Activated effector memory CD4-positive, alpha-beta T cell treated with anti-CD3 and anti-CD28 coated beads, Interleukin-2, amount 50 U/mL, for 16 hours (primary cell): Measurements from ENCODE around the gene SLC48A1.
A peak's percentile ranks its signal among the peaks of the same experiment; 100 is the strongest.

Source experiments
- DNase-seq: peaks from one replicate; pipeline ENCODE4 v3.0.0-alpha.2; 2020

SLC48A1 gene

DNA sequence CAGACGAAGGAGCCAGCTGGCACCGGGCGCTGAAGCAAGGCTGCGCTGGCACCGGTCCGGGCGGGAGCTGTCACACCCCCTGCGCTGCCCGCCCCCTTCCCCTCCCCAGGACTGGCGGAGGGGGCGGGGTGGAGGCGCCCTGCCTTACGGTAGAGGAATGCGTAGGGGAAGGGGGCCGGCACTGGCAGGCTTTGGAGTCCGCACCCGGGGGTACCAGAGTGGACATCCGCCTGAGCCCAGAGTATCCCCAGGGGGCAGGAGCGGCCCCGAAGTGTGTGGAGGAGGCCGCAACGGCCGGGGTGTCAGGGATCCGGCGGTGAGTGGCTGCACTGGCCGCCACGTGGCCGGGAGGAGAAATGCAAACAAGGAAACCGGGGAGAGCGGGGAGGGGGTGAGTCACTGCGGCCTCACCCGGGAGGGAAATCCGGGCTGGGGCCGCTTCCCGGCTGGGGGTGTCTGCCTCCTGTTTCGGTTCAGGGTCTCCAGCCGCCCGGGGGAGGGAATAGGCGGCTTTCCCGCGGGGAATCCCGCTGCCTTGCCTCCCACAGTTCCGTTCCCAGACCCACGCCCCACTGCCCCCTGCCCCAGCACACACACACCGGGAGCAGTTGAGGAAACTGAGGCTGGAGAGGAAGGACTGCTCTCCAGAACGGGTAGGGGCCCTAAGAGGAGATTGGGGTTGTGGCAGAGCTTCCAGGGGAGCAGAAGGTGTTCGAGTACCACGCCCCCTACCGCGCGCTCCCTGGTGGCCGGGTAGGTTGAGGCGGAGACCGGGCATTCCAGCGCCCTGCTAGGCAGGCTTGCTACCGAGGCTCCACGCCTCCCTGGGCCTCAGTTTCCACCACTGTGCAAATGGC, 14.0 kb upstream of the SLC48A1 start, which contains the start of gene RAPGEF3:
Gene RAPGEF3 (minus strand): TSS at position 47 of the 857 bp plus-strand sequence. CDS start 324 bp downstream, outside the sequence.
- peak; percentile 90 for DNase-seq

- no peak for DNase-seq
Measured at GRCh38 chr12:47762850-47763465, 10.1 kb upstream of the SLC48A1 start.

DNA sequence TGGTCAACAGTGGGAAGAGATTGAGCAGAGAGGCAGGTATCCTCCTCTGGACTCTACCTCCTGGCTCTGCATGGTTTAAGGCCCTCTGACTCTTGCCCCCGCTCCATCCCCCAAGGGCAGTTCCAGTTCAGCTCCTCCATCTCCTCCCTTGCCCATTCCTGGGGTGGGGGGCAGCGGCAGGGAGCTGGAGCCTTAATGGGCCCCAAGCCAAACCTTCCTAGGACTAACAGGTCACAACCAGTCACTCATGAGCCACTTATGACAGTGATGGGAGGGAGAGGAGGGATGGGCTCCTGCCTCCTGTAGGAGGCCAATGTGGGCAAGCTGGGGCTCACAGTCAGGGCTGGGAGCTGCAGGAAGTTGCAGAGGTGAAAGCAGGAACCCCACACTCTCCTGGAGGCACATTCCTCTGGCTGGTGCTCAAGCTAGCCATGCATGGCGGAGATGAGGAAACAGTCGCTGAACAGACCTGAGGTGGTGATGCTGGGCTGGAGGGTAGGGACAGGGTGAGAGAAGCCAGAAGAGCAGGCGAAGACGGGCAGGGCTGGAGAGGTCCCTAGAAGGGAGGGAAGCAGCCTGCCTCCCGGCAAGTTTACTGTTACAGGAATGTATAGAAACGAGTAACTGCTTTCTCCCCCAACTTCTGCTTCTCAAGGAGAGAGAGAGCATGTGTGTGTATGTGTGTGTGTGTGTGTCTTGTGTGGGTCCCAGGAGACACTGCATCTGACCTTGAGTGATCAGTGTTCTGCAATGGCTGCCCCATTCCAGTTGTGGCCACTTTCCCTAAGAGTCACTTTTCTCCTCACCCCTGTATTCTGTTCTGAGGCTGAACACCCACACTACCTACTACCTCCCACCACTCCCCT, 9.3 kb upstream of the SLC48A1 start:
- no peak for DNase-seq

- no peak for DNase-seq
Measured at GRCh38 chr12:47766502-47767215, 6.4 kb upstream of the SLC48A1 start.

DNA sequence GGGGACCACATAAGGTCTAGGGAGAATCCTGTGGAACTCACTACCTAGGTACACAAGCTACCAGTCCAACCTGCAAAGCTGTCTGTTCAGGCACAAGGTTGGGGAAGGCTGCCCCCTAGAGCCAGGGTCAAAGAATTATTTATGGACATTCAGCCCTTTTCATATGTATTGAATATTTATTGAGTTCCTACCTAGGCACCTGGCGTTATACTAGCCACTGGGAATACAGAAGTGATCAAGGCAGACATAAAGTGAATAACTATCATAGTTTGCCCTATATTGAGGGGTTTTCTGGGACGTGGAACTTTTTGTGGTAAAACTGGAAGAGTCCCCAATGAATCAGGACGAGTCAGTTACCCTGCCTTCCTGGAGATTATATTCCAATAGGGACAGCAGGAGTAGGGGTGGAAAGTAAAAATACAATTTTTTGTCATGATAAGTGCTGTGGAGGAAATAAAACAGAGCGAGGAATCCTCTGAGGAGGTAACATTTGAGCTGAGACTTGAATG, 5.8 kb upstream of the SLC48A1 start:
- DNase-seq: peak; percentile 88

DNA sequence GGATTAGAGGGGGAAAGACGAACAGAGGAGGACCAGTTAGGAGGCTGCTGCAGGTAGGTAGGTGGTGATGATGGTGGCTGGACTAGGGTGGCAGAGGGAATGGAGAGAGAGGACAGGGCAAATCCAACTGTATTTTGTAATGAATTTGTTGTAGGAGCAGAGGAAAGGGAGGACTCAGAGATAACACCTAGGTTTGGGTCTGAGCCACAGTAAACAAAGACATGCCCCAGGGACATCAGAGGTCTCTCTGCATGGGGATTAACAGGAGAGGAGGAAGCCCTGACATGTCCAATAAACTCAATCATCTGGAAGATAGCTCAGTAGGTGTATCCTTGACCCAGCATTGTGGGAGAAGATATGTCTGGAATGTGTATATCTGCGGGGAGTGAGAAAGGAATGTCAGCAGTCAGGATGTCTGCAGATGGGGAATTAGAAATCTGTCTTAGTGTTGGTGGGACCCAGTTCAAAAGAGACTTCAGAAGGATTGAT, 4.7 kb upstream of the SLC48A1 start:
- no peak for DNase-seq

DNA sequence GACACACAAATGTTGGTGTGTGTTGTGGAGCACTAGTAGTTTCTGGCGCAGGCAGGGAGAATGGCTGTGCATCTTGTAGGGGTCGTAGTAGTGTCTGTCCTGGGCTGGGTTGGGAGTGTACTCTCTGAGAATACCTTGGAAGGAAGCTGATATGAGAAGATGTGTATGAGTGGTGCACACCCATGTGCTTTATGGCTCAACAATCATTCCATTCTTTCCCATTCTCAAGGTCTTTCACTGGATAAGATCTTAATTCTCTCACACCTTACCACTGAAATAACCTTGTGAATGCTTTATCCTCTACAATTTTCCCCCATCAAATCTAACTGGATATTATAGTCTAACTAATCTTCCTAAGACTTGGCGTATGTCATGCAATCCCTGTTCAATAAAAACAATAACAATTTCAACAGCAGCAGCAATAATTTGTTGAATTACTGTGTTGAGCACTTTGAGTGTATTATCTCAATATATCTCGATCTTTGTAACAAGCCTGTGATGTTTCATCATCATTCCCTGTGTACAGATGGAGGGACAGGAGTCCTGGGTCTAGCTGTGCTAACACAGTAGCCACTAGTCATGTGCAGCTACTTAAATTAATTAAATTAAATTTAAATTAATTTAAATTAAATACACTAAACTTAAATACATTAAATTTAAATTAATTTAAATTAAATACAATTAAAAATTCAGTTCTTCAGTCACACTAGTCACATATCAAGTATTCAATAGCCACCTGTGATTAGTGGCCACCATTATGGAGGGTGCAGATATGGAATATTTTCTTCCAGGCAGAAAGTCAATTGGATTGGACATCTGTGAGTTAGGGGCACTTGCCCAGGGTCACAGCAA, 3.6 kb upstream of the SLC48A1 start:
- no peak for DNase-seq

DNA sequence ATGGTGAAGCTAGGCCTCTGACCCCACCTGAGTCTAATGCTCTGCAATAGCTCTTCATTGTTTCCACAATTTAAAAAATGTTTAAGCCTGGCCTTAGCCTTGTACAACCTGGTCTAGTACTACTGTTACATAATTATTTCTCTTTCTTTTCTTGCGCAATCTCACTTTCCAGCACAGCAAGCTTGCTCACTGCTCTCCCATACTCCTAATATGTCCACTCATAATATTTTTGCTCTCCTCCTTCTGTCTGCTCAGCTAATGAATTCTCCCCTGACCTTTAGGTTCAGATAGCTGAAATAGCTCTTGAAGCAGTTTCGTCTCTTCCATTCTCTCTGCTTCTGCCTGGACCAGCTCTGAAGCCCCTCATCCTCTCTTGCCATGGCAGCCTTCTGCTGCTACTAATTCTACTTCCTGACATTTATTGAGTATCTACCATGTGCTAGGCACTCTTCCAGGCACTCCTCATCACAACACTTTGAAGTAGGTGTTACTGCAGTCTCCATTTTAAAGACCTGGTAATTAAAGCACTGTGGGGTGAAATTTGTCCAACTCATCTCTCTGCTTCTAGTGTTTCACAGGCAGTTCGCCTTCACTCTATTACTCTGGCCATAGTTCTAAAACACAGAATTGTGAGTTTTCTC, 2.8 kb upstream of the SLC48A1 start:
- DNase-seq: no peak

- DNase-seq: no peak
Measured at GRCh38 chr12:47771304-47771703, 1.7 kb upstream of the SLC48A1 start.

DNA sequence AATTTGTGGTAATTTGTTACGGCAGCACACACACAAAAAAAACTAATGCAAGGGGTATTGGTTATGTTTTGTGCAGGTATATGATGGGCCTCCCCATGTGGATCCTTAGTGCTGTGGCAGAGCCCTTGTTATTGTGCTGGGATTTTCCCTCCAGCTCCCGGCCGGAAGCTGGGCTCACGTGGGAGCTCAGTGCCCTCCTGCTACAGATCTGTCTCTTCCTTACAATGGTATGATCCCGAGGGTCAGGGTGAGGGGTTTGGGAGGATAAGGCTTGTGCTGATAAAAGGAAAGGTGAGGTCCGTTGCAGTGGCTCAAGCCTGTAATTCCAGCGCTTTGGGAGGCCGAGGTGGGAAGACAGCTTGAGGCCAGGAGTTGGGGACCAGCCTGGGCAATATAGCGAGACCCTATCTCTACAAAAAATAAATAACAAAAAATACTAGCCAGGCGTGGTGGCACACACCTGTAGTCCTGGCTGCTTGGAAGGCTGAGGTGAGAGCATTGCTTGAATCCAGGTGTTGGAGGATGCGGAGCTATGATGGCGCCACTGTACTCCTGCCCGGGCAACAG, 861 bp upstream of the SLC48A1 start:
- DNase-seq: no peak

DNA sequence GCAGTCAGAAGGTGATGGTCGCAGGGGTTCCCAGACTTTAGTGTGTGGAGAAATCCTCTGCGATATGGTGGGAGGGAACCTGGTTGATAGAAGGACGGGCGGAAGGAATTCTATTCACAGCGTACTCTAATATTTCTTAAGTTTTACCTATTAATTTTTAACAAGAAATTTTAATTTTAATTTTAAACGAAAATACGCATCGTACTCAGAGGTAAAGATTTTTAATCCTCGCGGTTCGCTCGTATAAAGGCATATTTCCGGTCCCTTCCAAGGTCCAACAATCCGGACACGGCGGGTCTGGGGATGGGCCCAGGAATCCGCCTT, 338 bp upstream of the SLC48A1 start:
- DNase-seq: no peak

DNA sequence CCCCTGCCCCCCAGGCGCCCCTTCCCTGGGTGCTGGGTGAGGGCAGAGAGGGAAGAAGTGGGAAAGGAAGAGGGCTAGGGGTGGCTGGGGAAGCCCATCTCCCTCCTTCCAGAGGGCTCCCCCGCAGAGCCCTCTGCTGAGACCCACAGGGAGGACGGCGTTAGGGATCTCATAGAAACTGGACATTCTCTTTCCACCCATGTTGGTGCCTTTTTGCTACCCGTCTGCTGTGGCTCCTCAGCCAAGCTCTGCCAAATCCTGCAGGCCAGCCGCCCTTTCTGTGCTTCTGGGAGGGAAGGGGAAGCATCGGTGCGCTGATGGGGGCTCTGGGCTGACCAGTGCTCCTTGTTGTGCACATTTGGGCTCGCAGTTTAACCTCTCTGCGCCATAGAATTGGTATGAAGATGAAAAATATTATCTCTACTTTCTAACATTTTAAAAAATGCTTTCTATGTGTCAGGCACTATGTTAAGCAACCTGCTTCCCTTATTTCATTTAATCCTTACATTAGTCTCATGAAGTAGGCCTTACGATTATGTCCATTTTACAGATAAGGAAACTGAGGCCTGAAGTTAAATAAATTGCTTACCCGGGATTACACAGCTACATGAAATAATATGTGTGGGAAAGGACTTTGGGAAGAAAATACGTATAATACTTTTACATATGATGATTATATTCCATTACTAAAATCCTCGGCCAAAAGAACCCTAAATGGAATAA, 981 bp downstream of the SLC48A1 start:
- DNase-seq: no peak

DNA sequence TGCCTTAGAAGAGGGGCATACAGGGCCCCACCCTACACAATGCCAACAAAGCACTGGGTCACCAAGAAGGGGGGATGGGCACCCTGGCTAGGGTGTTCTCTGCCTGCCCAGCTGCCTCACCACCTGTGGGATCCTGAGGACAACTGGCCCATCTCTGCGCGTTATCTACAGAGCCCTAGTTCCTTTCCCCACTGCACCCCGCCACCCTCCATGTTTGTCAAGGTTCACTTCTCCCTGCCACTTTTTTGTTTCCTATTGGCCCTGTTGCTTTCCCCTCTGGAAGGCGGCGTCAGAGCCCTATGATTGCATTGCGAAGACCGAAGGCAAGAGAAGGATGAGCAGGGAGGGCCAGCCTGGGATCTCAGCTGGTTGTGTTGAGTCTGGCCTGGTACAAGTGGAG, 1.6 kb downstream of the SLC48A1 start:
- no peak for DNase-seq

DNA sequence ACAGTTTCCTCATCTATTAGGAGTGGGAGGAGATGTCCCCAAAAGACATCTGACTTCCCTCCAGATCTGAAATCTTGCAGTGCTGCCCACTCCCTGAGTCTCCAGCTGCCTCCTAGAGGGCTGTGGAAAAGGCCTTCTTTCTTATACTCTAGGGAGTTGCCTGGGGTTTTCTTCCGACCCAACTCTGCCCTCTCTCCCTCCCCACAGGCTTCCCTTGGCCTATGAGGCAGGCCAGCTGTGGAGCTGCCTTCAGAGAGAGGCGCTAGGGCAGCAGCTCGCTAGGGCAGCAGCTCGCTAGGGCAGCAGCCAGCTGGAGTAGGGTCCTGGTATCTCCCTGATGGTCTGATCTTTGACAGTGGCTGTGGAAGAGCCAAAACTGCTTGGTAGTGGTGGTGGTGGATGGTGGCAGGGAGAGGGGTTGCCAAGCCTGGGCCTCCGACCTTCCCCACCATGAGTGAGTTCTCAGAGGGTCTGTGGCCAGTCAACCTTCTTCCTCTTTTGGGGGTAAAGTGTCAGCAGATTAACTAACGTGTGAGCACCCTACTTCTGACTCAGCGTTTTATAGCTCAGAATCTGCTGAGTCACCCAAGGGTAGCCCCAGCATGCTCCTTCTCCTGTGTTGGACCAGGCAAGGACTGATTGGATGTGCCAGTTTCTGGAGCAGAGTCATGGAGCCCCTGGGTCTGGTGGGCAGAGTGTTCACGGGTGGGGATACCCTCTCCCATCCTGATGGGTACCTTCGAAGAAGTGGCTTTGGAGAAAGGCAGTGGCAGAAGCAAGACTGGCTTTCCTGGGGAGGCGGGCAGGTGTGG, 2.3 kb downstream of the SLC48A1 start:
- no peak for DNase-seq

- no peak for DNase-seq
Measured at GRCh38 chr12:47776471-47777143, 3.6 kb downstream of the SLC48A1 start.

DNA sequence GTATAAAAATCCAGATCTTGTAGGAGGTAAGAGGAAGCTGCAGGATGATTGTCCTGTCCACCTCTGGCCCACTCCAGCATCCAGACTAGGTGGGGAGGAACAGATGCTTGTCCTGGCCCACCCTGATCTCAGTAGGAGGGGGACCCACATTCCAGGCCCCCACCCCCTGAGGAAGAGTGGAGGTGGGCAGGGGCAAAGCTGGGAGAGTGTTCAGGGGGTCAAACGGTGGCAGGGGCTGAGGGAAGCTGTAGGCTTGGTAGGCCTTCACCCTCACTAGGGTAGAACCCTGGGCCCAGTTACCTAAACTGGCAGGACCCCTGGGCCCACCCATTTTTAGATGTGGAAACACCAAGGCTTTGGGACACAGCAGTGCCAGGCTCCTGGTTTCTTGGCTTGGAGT, 4.1 kb downstream of the SLC48A1 start:
- DNase-seq: no peak

- DNase-seq: no peak
Measured at GRCh38 chr12:47777741-47778558, 4.9 kb downstream of the SLC48A1 start.

GRCh38 chr12:47778881-47779280, 5.8 kb downstream of the SLC48A1 start:
- DNase-seq: no peak
